ENCODE data around the gene PACRG.

PACRG gene

DNA sequence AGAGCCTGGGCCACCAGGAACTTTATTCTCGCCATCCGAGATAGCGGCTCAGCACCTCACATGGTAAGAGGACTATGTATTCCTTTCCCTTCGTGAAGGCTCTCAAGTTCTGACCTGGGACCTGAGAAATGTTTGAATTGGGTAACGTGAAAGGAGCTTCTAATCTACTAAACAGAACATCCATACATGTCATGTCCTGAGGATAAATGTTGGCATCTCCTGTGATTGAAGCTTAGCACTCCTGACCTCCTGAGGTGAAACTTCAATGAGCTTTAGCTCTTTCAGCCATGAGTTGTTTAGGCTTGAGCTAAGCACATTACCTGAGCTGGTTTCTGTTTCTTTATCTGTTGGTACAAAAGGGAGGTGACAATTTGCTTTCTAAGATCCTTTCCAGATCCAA lies 280.9 kb downstream of the PACRG start:
- Histone ChIP-seq H3K9me3 (no peaks in the 10 kb centered on the region), H3K4me1 (no peaks in the 10 kb centered on the region), H3K9ac (no peak overlapping the region), H3K27ac (no peak overlapping the region), H3K36me3 (no peaks in the 10 kb centered on the region), H3K4me3 (no peak overlapping the region), H4K20me1 (no peaks in the 10 kb centered on the region), H3K4me2 (no peak overlapping the region), H3K27me3 (no peaks in the 10 kb centered on the region)
- TF ChIP-seq Cebpa-rat (IDR thresholded peaks at IDR 0.05) = no peak

DNA sequence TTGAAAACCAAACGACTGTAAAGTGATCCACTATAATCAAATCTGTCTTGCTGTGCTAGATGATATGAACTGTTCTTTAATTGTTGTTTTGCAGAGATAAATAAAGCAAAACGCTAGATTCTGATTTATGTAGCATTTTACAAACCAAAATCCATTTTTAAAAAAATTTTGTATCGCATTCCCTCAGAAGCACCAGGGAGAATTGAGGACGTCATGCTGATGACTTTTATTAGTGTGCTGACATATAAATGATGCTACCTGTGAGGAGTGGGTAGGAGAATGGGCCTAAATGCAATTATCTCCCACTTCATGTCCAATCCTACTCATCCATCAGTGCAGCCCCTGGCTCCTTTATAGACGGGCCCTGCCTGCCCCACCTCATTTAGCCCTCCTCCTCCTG lies 282.4 kb downstream of the PACRG start:
- Histone ChIP-seq H3K9ac (no peak overlapping the region), H4K20me1 (no peaks in the 10 kb centered on the region), H3K36me3 (no peaks in the 10 kb centered on the region), H3K9me3 (no peaks in the 10 kb centered on the region), H3K27ac (no peak overlapping the region), H3K4me2 (no peak overlapping the region), H3K4me3 (no peak overlapping the region), H3K27me3 (no peaks in the 10 kb centered on the region), H3K4me1 (no peaks in the 10 kb centered on the region)
- no peak for TF ChIP-seq Cebpa-rat (IDR thresholded peaks at IDR 0.05)

DNA sequence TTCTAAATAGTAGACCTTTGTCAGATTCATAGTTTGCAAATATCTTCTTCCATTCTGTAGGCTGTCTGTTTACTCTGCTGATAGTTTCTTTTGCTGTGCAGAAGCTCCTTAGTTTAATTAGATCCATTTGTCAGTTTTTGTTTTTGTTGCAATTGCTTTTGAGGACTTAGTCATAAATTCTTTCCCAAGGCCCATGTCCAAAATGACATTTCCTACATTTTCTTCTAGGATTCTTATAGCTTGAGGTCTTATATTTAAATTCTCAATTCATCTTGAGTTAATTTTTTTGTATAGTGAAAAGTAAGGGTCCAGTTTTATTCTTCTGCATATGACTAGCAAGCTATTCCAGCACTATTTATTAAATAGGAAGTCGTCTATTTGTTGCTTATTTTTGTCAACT lies 287.0 kb downstream of the PACRG start:
- H3K27me3 ChIP-seq = no peaks in the 10 kb centered on the region
- H3K4me3 ChIP-seq = no peak overlapping the region
- H3K27ac ChIP-seq = no peak overlapping the region
- H3K4me2 ChIP-seq = no peak overlapping the region
- no peaks in the 10 kb centered on the region for H3K36me3 ChIP-seq
- no peak for TF ChIP-seq Cebpa-rat (IDR thresholded peaks at IDR 0.05)
- no peaks in the 10 kb centered on the region for H4K20me1 ChIP-seq
- H3K9ac ChIP-seq = no peak overlapping the region
- H3K4me1 ChIP-seq = peaks cover 5% of the 10 kb centered on the region; the same call in 1 of the 2 replicates
- H3K9me3 ChIP-seq = no peaks in the 10 kb centered on the region

DNA sequence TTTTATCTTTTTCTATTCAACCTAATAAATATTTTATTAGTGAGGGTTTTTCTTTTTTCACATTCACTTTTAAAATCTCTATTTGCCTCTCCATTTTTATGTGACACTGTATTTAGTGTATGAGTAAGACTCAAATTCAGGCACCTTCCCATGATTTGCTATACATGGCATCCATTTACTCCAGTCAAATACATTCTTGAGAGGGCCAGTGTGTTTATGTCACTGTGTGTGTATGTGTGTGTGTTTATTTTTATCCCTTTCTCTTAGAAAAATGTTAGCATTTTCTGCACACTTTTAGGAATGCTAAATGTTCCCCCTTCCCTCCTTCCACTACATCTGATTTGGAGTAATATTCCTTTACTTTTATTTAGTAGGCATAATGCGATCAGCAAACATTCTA lies 290.0 kb downstream of the PACRG start:
- H3K36me3 ChIP-seq = no peaks in the 10 kb centered on the region
- no peaks in the 10 kb centered on the region for H4K20me1 ChIP-seq
- H3K4me2 ChIP-seq = no peak overlapping the region
- H3K9me3 ChIP-seq = peaks cover 5% of the 10 kb centered on the region; the same call in 1 of the 2 replicates
- peaks cover 5% of the 10 kb centered on the region; the same call in 1 of the 2 replicates for H3K4me1 ChIP-seq
- H3K9ac ChIP-seq = no peak overlapping the region
- H3K4me3 ChIP-seq = no peak overlapping the region
- H3K27me3 ChIP-seq = no peaks in the 10 kb centered on the region
- TF ChIP-seq Cebpa-rat (IDR thresholded peaks at IDR 0.05) = no peak
- no peak overlapping the region for H3K27ac ChIP-seq

DNA sequence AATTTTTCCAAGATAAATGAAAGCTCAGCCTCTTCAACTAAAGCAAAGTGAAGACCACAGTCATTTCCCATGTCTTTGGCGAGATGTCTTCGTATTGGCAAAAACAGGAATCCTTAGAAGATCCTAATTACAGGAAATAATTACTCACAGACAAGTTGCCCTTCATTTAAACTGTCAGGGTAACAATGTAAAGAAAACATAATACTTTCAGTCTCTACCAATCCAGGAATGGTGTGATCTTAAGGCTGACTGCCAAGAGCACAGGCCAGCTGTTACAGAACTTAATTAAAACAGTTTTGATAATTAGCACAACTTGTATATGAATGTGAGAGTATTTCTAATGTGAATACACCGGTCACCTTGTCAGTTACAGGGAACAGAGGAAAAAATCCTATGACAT lies 292.2 kb downstream of the PACRG start:
- Histone ChIP-seq H3K4me1 (peaks cover 5% of the 10 kb centered on the region; the same call in 1 of the 2 replicates), H3K36me3 (no peaks in the 10 kb centered on the region), H3K4me3 (no peak overlapping the region), H3K4me2 (no peak overlapping the region), H3K9ac (no peak overlapping the region), H3K27me3 (no peaks in the 10 kb centered on the region), H3K9me3 (peaks cover 22% of the 10 kb centered on the region), H4K20me1 (no peaks in the 10 kb centered on the region), H3K27ac (no peak overlapping the region)
- TF ChIP-seq Cebpa-rat (IDR thresholded peaks at IDR 0.05) = no peak

DNA sequence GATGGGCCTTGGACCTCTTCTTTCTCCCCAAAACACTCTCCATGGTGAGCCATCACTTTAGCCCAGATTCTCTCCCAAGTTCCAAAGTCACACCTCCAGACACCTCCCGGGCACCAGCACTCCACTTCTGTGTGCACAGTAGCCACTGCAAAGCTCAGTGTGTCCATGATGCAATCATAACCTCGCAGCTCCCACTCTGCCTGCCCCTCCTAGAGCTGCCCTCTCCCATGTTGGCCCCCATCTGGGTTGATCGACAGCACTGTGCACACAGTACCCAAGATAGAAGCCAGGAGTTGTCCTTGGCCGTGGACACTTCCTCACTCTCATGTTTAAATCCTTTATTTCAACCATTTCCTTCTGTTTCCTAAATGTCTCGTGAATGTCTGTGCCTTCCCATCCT lies 293.3 kb downstream of the PACRG start:
- H3K9me3 ChIP-seq = peaks cover 22% of the 10 kb centered on the region
- no peak overlapping the region for H3K4me2 ChIP-seq
- no peaks in the 10 kb centered on the region for H4K20me1 ChIP-seq
- no peak overlapping the region for H3K27ac ChIP-seq
- H3K27me3 ChIP-seq = no peaks in the 10 kb centered on the region
- no peaks in the 10 kb centered on the region for H3K36me3 ChIP-seq
- no peak overlapping the region for H3K4me3 ChIP-seq
- no peak overlapping the region for H3K9ac ChIP-seq
- H3K4me1 ChIP-seq = no peaks in the 10 kb centered on the region; the same call in 1 of the 2 replicates
- no peak for TF ChIP-seq Cebpa-rat (IDR thresholded peaks at IDR 0.05)

DNA sequence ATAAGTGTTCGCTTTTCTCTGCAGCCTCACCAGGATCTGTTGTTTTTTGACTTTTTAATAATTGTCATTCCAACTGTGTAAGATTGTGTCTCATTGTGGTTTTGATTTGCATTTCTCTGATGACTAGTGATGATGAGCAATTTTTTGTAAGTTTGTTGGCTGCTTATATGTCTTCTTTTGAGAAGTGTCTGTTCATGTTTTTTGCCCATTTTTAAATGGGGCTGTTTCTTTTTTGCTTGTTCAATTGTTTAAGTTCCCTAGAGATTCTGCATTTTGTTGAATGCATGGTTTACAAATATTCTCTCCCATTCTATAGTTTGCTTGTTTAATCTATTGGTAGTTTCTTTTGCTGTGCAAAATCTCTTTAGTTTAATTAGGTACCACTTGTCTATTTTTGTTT lies 295.9 kb downstream of the PACRG start:
- peaks cover 22% of the 10 kb centered on the region for H3K9me3 ChIP-seq
- TF ChIP-seq Cebpa-rat (IDR thresholded peaks at IDR 0.05) = no peak
- H3K36me3 ChIP-seq = no peaks in the 10 kb centered on the region
- H3K4me3 ChIP-seq = no peak overlapping the region
- H3K9ac ChIP-seq = no peak overlapping the region
- no peaks in the 10 kb centered on the region for H4K20me1 ChIP-seq
- no peak overlapping the region for H3K4me2 ChIP-seq
- no peaks in the 10 kb centered on the region for H3K27me3 ChIP-seq
- no peak overlapping the region for H3K27ac ChIP-seq
- H3K4me1 ChIP-seq = no peaks in the 10 kb centered on the region

DNA sequence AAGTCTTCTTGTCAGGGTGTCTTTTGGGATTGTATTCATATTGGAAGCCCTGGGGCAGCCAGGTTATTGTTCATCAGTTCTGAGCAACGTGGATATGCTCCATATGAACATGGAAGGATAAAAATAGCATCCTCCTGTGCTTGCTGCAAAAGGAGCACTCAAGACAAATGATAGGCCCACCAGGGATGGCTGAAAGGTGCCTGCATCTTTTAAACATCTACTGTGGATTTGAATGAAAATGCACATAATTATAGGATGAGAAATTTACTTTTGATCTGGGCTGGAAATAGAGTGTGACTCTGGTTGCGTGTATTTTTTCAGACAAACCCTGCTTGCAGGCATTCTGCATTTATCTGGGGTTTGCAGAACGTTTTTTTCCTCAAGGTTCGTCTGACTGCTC lies 299.1 kb downstream of the PACRG start:
- H4K20me1 ChIP-seq = no peaks in the 10 kb centered on the region
- no peak overlapping the region for H3K9ac ChIP-seq
- H3K36me3 ChIP-seq = no peaks in the 10 kb centered on the region
- no peak overlapping the region for H3K27ac ChIP-seq
- no peak for TF ChIP-seq Cebpa-rat (IDR thresholded peaks at IDR 0.05)
- no peak overlapping the region for H3K4me3 ChIP-seq
- H3K9me3 ChIP-seq = peaks cover 26% of the 10 kb centered on the region
- H3K4me2 ChIP-seq = no peak overlapping the region
- no peaks in the 10 kb centered on the region for H3K27me3 ChIP-seq
- H3K4me1 ChIP-seq = no peaks in the 10 kb centered on the region

DNA sequence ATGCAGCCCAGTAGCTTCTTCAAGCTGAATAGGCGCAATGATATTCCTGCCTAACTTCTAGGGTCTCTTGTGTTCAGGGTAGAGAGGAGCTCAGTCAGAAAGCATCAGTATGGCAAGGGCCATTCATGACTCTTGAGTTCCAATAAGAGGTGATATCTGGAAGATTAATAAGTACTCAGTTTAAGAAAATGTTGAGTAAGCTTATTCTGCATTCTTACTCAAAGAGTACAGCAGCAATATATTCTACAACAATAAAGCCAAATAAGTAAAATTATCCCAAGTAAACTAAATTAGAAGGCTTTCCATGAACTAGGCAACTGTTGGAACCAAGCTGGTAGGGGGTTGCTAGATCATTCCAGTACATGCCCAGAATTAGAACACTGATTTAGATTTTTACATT lies 303.2 kb downstream of the PACRG start:
- Histone ChIP-seq H3K9me3 (peaks cover 9% of the 10 kb centered on the region; the same call in 1 of the 2 replicates), H3K9ac (no peak overlapping the region), H4K20me1 (no peaks in the 10 kb centered on the region), H3K4me2 (no peak overlapping the region), H3K36me3 (no peaks in the 10 kb centered on the region), H3K4me1 (no peaks in the 10 kb centered on the region), H3K27me3 (no peaks in the 10 kb centered on the region), H3K27ac (no peak overlapping the region), H3K4me3 (no peak overlapping the region)
- TF ChIP-seq Cebpa-rat (IDR thresholded peaks at IDR 0.05) = no peak

DNA sequence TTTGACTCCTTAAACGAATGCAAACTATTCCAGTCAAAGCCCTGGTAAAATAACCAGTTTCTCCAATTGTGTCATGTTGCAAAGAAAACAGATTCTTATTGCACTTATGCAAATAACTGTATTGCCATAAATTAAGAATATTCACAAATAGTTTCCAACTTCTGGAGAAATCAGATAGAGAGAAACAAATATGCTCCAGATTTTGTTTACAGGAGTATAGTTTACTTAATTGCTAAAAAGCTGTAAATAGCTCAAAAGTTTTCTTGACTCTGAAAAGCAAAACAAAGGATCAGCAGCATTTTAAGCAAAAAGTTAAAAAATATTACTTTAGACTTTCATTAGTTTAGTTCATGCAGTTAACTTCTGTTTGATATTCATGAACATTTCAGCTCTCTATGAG lies 304.2 kb downstream of the PACRG start:
- Histone ChIP-seq H3K36me3 (no peaks in the 10 kb centered on the region), H3K27ac (no peak overlapping the region), H3K27me3 (no peaks in the 10 kb centered on the region), H4K20me1 (no peaks in the 10 kb centered on the region), H3K9ac (no peak overlapping the region), H3K4me3 (no peak overlapping the region), H3K4me1 (no peaks in the 10 kb centered on the region), H3K4me2 (no peak overlapping the region), H3K9me3 (peaks cover 9% of the 10 kb centered on the region; the same call in 1 of the 2 replicates)
- TF ChIP-seq Cebpa-rat (IDR thresholded peaks at IDR 0.05) = no peak

DNA sequence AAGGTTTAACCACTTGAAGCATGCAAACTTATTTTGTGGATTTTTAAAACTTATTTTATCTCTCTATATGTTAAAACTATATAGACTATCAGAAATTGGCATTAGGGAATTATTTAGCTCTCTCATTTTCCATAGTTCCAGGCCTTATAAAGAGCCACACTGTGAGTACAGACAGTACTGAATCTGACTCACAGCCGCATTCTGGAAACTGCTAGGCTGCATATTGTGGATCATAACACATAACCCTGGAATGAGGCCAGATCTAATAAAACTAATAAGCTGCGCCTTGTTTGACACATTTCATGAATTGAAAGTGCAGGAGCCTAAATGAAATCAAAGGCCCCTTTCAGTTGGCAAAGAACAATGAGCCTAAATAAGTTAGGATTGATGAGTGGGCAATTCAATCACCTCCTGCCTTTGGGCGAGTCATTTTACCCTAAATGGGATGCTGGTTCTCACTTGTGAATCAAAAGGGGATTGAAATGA lies 308.4 kb downstream of the PACRG start:
- no peak overlapping the region for H3K9ac ChIP-seq
- no peaks in the 10 kb centered on the region for H3K36me3 ChIP-seq
- no peaks in the 10 kb centered on the region for H4K20me1 ChIP-seq
- no peak overlapping the region for H3K4me2 ChIP-seq
- H3K27me3 ChIP-seq = no peaks in the 10 kb centered on the region
- H3K27ac ChIP-seq = no peak overlapping the region
- H3K4me3 ChIP-seq = no peak overlapping the region
- peaks cover 23% of the 10 kb centered on the region for H3K9me3 ChIP-seq
- H3K4me1 ChIP-seq = no peaks in the 10 kb centered on the region
- TF ChIP-seq Cebpa-rat (IDR thresholded peaks at IDR 0.05) = no peak

All from BLaER1 (cell line).